Caco-2 (cell line): ENCODE results near the gene TRAM2. TPM values are rescaled to one million over a fixed set of nuclear protein-coding genes. Genes with fewer than 3 reads are reported as not detected.
A peak's percentile ranks its signal among the peaks of the same experiment; 100 is the strongest.

Experiments used
- BruUV-seq: library from RNA; stranded (reverse); fragments of 400-500 nt; replicated peaks from 2 replicates; lab custom pipeline; 2021; lab: Mats Ljungman, UMichigan
- CTCF ChIA-PET: fragments of 300-600 bp; sonication (Branson Sonifier 250); formaldehyde crosslinking; loops from one replicate; lab custom pipeline; 2022; ENCODE audit warnings: antibody characterized with exemption; lab: Charles Lee
- POLR2A ChIA-PET: fragments of 300-600 bp; sonication (Branson Sonifier 250); formaldehyde crosslinking; loops from one replicate; lab custom pipeline; 2022; ENCODE audit warnings: antibody characterized with exemption; lab: Charles Lee
- DNase-seq, 2 experiments: peaks; one replicate each; pipeline versions ENCODE4 v3.0.0 to v3.0.0-alpha.2; 2020 to 2022
- H3K27me3 ChIP-seq: replicated peaks from 2 replicates; pipeline ENCODE4 v1.6.0; 2011; ENCODE audit warnings: low read length; ENCODE audit not compliant: control insufficient read depth, insufficient read depth
- H3K36me3 ChIP-seq: 2 replicates; pipeline ENCODE4 v1.5.1; 2011; ENCODE audit warnings: low read length; ENCODE audit not compliant: control insufficient read depth, insufficient read depth
- H3K4me1 ChIP-seq: fragments of 250-450 bp; sonication (Bioruptor Pico); 2 replicates; pipeline ENCODE4 v1.5.1; 2020; ENCODE audit warnings: mild to moderate bottlenecking
- H3K4me3 ChIP-seq: 2 replicates; pipeline ENCODE4 v1.5.1; 2011; ENCODE audit warnings: low read depth, mild to moderate bottlenecking, control low read depth, low read length
- H3K9me3 ChIP-seq: fragments of 250-450 bp; sonication (Bioruptor Pico); 2 replicates; pipeline ENCODE4 v1.5.1; 2020; ENCODE audit warnings: mild to moderate bottlenecking, moderate library complexity
- H3K27ac Mint-ChIP-seq: one replicate; pipeline ENCODE4 v1.8.0; 2022; ENCODE audit warnings: mixed read lengths; ENCODE audit not compliant: unreplicated experiment
- H3K27me3 Mint-ChIP-seq: one replicate; pipeline ENCODE4 v1.8.0; 2022; ENCODE audit warnings: mixed read lengths; ENCODE audit not compliant: insufficient read depth, unreplicated experiment
- H3K36me3 Mint-ChIP-seq: one replicate; pipeline ENCODE4 v1.8.0; 2022; ENCODE audit warnings: mild to moderate bottlenecking, mixed read lengths; ENCODE audit not compliant: insufficient read depth, unreplicated experiment
- H3K4me1 Mint-ChIP-seq: one replicate; pipeline ENCODE4 v1.8.0; 2022; ENCODE audit warnings: low read depth, mixed read lengths; ENCODE audit not compliant: unreplicated experiment
- H3K4me3 Mint-ChIP-seq: one replicate; pipeline ENCODE4 v1.8.0; 2022; ENCODE audit warnings: mild to moderate bottlenecking, moderate library complexity, mixed read lengths; ENCODE audit not compliant: unreplicated experiment
- H3K9me3 Mint-ChIP-seq: one replicate; pipeline ENCODE4 v1.8.0; 2022; ENCODE audit warnings: mixed read lengths; ENCODE audit not compliant: unreplicated experiment
- intact Hi-C: fragments of 100-400 bp; cut with micrococcal nuclease; formaldehyde crosslinking; loops from one replicate; pipeline ENCODE4 v1.10.0; 2022; ENCODE audit not compliant: unreplicated experiment
- total RNA-seq: library from RNA; stranded (reverse); gene quantifications from 2 replicates; pipeline ENCODE4 v1.2.3, GENCODE V29; 2022
- TF ChIP-seq, protein P1 (sequence below), 2 experiments: fragments of 200-600 bp in 1 of 2; IDR thresholded peaks; 1 replicate in 1 of 2; 2 replicates in 1 of 2; pipeline versions ENCODE4 v1.5.1 to v1.8.0; 2011 to 2022; ENCODE audit warnings: antibody characterized with exemption in 1 of 2, control low read depth in 1 of 2, inconsistent platforms in 1 of 2, low read depth in 1 of 2, low read length in 1 of 2, mild to moderate bottlenecking in 1 of 2, moderate library complexity in 1 of 2; ENCODE audit not compliant: insufficient read depth in 1 of 2, severe bottlenecking in 1 of 2, unreplicated experiment in 1 of 2

The TRAM2 gene
- total RNA-seq, 1 experiment from 2014 or later = 71.6 TPM

GRCh38 chr6:52587001-52587400 is 10.1 kb upstream of the TRAM2 start:
- no peak for DNase-seq
- H3K9me3 Mint-ChIP-seq = no peaks in the 10 kb centered on the region
- BruUV-seq = no TSS peak
- H3K36me3 ChIP-seq = no peaks in the 10 kb centered on the region
- H3K27me3 ChIP-seq = no peaks in the 10 kb centered on the region
- TF ChIP-seq, protein P1, sequence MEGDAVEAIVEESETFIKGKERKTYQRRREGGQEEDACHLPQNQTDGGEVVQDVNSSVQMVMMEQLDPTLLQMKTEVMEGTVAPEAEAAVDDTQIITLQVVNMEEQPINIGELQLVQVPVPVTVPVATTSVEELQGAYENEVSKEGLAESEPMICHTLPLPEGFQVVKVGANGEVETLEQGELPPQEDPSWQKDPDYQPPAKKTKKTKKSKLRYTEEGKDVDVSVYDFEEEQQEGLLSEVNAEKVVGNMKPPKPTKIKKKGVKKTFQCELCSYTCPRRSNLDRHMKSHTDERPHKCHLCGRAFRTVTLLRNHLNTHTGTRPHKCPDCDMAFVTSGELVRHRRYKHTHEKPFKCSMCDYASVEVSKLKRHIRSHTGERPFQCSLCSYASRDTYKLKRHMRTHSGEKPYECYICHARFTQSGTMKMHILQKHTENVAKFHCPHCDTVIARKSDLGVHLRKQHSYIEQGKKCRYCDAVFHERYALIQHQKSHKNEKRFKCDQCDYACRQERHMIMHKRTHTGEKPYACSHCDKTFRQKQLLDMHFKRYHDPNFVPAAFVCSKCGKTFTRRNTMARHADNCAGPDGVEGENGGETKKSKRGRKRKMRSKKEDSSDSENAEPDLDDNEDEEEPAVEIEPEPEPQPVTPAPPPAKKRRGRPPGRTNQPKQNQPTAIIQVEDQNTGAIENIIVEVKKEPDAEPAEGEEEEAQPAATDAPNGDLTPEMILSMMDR (IDR thresholded peaks at IDR 0.05; ENCODE audit: insufficient read depth in 1 of 2, low read depth in 1 of 2, low read length in 1 of 2, severe bottlenecking in 1 of 2, unreplicated experiment in 1 of 2) = no peak
- POLR2A ChIA-PET = no interaction called here
- no peaks in the 10 kb centered on the region for H3K27me3 Mint-ChIP-seq
- H3K4me1 ChIP-seq = peaks cover 38% of the 10 kb centered on the region
- peaks cover 26% of the 10 kb centered on the region for H3K4me1 Mint-ChIP-seq
- CTCF ChIA-PET = no interaction called here
- no peak overlapping the region for H3K4me3 ChIP-seq
- intact Hi-C loops = no loop called here
- H3K36me3 Mint-ChIP-seq = peaks cover 5% of the 10 kb centered on the region
- H3K27ac Mint-ChIP-seq = peak overlapping the region; percentile 5
- peak overlapping the region; percentile 4 for H3K4me3 Mint-ChIP-seq
- H3K9me3 ChIP-seq = no peaks in the 10 kb centered on the region

DNA sequence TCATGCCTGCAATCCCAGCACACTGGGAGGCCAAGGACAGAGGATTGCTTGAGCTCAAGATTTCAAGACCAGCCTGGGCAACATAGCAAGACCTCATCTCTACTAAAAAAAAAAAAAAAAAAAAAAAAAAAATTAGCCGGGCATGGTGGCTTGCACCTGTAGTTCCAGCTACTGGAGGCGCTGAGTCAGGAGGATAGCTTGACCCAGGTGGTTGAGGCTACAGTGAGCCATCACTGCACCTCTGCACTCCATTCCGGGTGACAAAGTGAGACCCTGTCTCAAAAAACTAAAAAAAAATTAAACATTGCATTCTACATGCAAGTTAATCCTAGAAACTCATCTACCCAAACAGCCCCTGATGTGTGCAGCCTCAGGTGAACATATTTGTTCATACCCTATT is 7.3 kb upstream of the TRAM2 start:
- intact Hi-C loops = no loop called here
- Mint-ChIP-seq H3K9me3 (no peaks in the 10 kb centered on the region), H3K27me3 (no peaks in the 10 kb centered on the region), H3K36me3 (peaks cover 9% of the 10 kb centered on the region), H3K27ac (no peak overlapping the region), H3K4me3 (no peak overlapping the region), H3K4me1 (peaks cover 39% of the 10 kb centered on the region)
- H3K4me1 ChIP-seq = peaks cover 27% of the 10 kb centered on the region
- DNase-seq = no peak
- H3K36me3 ChIP-seq = no peaks in the 10 kb centered on the region
- POLR2A ChIA-PET = interaction anchor here (0.6 kb wide), 2 partner anchors 9 to 1051 kb away, joined by 3 read pairs; no protein-coding TSS in a partner anchor
- no peak overlapping the region for H3K4me3 ChIP-seq
- no peaks in the 10 kb centered on the region for H3K9me3 ChIP-seq
- no peaks in the 10 kb centered on the region for H3K27me3 ChIP-seq
- CTCF ChIA-PET = no interaction called here
- TF ChIP-seq, protein P1 (IDR thresholded peaks at IDR 0.05; ENCODE audit: insufficient read depth in 1 of 2, low read depth in 1 of 2, low read length in 1 of 2, severe bottlenecking in 1 of 2, unreplicated experiment in 1 of 2) = no peak
- BruUV-seq = no TSS peak

GRCh38 chr6:52582996-52583395 is 6.1 kb upstream of the TRAM2 start:
- Histone ChIP-seq H3K36me3 (no peaks in the 10 kb centered on the region), H3K4me1 (peaks cover 30% of the 10 kb centered on the region), H3K27me3 (no peaks in the 10 kb centered on the region), H3K4me3 (no peak overlapping the region), H3K9me3 (no peaks in the 10 kb centered on the region)
- TF ChIP-seq, protein P1 (IDR thresholded peaks at IDR 0.05; ENCODE audit: insufficient read depth in 1 of 2, low read depth in 1 of 2, low read length in 1 of 2, severe bottlenecking in 1 of 2, unreplicated experiment in 1 of 2) = no peak
- POLR2A ChIA-PET = no interaction called here
- H3K27ac Mint-ChIP-seq = no peak overlapping the region
- peaks cover 27% of the 10 kb centered on the region for H3K4me1 Mint-ChIP-seq
- no peak overlapping the region for H3K4me3 Mint-ChIP-seq
- H3K36me3 Mint-ChIP-seq = peaks cover 9% of the 10 kb centered on the region
- H3K27me3 Mint-ChIP-seq = no peaks in the 10 kb centered on the region
- BruUV-seq = no TSS peak
- no peak for DNase-seq
- intact Hi-C loops = no loop called here
- no peaks in the 10 kb centered on the region for H3K9me3 Mint-ChIP-seq
- CTCF ChIA-PET = no interaction called here
